Stimulated activated CD4-positive, alpha-beta T cell treated with anti-CD3 and anti-CD28 coated beads, TNF-alpha, amount 100 ng/mL, for 4 hours (primary cell): ENCODE data around the gene CACNA1A.

Source experiments
- DNase-seq, 3 experiments: peaks; one replicate each; pipeline ENCODE4 v3.0.0-alpha.2; 2020; ENCODE audit warnings: low read depth in 3 of 3

The CACNA1A gene

GRCh38 chr19:13314761-13315160, 191.5 kb downstream of the CACNA1A start:
- no peak for DNase-seq

GRCh38 chr19:13313875-13314274, 192.4 kb downstream of the CACNA1A start:
- DNase-seq, result no peak

DNA sequence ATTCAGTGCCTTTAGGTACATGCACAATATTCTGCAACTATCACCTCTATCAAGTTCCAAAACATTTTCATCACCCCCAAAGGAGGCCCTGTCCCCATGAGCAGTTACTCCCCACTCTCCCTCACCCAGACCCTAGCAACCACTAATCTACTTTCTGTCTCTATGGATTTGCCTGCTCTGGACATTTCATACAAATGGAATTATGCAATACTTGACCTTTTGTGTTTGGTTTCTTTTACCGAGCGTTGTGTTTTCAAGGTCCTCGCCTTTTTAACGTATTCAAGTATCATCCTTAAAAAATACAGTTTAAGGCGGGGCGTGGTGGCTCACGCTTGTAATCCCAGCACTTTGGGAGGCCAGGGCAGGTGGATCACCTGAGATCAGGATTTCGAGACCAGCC, 196.4 kb downstream of the CACNA1A start:
- DNase-seq, result no peak

DNA sequence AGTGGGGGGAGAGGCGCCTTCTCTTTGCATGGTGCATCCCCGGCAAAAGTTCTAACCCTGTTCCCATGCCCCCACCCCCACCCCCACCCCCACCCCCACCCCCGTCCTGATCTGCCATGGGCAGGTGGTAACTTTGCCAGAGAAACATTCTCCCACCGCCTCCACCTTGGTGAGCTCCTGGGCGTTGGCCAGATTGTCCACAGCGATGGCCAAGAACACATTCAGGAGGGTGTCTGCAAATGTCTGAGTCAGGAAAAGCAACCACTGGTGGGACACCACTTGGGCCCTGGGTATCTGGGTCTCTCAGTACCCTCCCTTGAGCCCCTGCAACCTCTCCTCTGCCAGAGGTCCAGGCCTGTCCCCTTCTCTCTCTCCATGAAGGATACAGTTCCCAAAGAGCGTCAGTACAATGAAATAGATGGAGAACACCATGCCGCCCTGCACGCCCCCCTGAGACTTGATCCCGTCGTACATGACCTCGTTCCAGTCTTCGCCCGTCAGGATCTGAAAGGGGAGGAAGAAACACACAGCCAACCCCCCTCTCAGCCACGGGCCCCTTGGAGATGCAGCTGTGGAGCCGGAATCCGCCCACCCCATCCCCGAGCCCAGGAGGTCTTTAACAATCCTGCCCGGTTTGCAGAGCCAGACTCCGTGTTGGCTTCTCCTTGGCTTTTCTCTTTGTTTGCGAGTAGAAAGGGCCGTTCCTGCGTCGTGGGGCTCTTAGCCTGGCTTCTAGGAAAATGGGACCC, 202.7 kb downstream of the CACNA1A start:
- no peak for DNase-seq

DNA sequence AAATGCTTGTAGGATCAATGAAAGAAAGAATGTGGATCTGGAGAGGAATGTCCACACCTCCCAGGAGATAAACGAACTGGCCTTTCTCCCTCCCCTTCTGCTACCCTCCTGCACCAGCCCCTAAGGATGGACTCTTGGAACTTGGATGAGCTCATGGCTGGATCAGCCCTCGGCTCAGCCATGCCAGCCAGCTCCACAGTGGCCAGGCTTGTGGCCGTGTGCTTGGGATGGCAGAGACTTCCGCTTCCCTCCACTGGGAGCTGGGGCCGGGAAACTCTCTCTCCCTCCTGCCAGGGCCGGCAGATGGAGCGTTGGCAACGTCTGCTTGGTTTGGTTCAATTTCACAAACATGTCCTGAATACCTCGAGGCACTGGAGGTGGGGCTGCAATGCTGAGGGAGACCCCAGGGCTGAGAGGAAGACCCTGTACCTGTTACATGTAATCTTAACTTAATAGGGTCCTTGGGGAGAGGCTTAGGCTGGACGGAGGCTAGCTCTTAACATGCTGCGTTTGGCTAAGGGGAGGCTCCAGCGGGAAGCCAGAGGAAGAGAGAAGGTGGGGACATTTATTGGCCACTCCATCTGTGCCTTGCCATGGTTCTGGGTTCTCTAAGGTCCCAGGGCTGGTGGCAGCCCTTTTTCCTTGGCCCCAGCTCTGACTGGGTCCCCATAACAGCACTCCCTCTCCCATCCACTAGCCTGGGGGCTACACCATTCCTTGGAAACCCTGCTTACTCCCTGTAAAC, 203.6 kb downstream of the CACNA1A start:
- DNase-seq, result no peak

DNA sequence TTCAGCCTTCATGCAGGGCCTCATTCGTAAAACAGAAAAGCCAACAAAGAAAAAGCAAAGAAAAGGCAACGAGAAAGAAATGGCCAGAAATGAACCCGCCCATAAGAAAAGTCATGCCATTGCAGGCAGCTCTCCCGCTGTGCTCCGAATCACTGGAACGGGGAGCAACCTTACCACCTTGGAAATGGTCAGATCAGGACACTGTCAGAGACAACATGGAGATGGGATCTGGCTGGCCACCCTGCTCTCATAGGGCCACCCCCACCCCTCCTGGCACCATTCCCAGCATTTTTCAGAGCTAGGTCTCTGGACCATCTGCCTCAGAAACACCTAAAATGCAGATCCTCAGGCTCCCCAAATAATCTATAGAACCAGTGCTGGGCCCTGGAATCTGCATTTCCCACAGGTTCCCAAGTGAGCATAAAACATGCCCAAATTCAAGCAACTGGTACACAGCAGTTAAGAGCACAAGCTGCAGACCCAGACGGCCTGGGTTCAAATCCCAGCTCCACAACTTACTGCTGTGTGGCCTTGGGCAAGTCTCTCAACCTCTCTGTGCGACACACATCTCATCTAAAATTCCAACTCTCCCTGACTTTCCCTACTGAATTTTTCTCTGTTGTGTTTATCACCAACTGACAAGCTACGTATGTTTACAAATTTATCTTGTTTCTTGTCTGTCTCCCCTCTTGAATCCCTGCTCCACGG, 204.5 kb downstream of the CACNA1A start:
- DNase-seq, result no peak

- DNase-seq, result no peak
Measured at GRCh38 chr19:13300421-13301030, 205.8 kb downstream of the CACNA1A start.

GRCh38 chr19:13299838-13300237, 206.4 kb downstream of the CACNA1A start:
- DNase-seq, result no peak

DNA sequence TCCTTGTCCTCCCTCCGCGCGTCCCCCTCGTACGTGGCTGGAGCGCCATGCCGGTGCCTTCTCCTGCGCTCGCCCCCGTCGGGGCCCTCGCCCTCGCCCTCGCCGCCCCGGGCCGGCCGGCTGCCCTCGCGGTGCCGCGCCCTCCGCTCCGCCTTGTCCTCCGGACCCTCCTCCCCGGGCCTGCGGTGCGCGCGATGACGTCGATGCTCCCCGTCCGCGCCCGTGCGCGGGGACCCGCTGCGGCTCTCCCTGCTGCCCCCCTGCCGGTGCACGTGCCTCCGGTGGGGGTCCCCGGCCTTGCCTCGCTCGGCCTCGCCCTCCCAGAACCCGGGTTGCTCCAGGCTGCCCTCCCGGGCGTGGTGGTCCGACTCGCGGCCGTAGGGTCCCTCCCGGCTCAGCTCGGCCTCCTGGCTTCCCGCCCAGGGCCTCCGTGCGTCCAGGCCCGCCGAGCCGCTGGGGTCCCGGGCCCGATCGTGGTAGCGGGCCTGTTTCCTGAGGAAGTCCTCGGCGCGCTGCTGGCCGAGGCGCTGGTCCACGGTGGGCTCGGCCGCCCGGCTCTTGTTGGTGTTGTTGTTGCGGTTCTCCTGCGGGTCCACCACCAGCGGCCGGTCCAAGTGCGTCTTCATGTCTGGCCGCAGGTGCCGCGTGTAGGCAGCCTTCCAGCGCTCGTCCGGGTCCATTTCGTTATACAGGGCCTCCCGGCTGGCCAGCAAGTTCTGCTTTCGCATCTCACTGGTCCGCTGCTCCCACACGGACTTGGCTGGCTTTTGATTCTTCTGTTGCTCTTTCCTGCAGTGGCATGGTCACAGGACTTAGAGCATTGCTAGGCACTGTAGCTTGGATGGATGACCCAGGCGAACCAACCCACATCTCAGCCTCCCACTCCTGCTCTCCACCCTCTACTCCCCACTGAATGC, 207.5 kb downstream of the CACNA1A start:
- no peak for DNase-seq

DNA sequence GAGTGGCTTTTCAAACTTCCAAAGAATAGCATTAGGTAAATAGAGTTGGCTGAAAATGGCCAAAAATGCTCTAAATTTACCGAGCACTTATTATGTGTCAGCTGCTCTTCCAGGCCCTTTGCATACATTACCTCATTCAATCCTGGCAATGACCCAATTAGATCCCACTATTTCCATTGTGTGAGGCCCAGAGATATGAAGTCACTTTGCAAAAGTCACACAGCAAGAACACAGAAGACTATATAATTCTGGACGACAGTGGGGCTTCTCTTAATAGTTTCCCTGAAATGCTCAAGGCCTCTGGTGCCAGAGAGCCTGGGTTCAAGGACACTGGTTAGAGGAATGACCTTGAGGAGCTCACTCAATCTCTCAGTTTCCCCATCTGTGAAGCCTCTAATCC, 209.3 kb downstream of the CACNA1A start:
- DNase-seq, result no peak

- no peak for DNase-seq
Measured at GRCh38 chr19:13294812-13295567, 211.3 kb downstream of the CACNA1A start.

- no peak for DNase-seq
Measured at GRCh38 chr19:13291913-13292312, 214.4 kb downstream of the CACNA1A start.

DNA sequence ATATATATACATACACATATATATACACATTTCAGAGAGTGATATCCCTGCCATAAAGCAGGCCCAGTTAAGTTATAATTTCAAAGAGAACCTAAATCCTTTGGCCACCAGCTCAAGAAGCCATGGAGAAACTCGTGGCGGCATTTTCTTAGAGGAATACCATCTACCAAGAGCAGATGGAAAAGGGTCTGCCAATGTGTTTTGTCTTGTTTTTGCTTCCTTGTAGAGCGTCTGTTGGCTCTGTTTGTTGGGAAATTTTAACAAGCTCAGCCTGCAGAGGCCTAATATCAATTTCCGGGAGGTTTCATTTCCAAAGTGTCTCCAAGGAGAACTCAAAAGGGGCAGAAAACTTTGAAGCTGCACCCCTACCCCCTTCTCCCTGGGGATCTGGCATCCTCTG, 215.5 kb downstream of the CACNA1A start:
- DNase-seq, result no peak

DNA sequence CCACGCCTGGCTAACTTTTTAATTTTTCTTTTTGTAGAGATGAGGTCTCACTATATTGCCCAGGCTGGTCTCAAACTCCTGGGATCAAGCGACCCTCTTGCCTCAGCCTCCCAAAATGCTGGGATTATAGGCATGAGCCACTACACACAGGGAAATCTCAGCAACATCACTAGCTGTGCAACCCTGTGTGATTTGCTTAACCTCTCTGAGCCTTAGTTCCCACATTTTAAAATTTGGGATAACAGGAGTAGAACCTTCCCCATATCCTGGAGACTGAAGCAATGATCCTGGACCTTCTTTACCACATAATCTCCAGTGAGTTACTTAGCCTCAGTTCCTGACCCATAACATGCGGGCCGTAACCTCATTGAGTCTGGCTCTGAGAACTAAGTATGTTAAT, 217.0 kb downstream of the CACNA1A start:
- no peak for DNase-seq

DNA sequence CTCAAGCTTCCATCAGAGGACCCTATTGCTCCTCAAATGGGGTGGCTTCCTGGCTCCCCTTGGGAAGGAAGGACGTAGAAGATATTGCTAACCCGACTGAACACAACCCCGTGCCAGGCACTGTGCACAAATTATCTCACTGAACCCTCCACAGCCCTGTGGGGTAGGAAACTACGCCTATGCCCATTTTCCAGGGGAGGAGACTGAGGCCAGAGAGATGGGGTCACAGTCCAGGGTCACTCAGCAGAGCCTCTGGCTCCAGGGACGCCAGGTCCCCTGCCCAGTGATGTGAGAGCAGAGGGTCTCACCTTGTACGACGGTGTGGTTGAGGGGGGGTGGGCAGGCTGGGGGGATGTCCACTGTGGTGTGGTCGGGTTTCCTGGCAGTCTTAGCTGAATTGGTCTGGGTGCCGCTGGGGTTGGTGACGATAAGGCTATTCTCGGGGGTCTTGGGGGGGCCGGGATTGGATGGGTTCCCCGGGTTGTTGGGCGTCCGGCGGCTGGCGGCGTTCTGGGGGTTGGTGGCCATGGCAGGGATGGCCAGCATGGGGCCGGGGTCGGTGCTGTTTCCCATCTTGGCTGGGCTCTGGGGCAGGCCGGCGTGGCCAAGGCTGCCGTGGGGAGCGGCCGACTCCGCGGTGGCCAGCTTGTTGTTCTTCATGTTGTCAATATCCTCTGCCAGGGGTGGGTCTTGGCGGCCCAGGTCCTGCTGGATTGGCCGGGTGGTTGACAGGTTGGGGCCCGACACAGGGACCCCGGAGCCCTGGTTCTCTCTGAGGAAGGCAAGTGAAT, 219.9 kb downstream of the CACNA1A start:
- no peak for DNase-seq

DNA sequence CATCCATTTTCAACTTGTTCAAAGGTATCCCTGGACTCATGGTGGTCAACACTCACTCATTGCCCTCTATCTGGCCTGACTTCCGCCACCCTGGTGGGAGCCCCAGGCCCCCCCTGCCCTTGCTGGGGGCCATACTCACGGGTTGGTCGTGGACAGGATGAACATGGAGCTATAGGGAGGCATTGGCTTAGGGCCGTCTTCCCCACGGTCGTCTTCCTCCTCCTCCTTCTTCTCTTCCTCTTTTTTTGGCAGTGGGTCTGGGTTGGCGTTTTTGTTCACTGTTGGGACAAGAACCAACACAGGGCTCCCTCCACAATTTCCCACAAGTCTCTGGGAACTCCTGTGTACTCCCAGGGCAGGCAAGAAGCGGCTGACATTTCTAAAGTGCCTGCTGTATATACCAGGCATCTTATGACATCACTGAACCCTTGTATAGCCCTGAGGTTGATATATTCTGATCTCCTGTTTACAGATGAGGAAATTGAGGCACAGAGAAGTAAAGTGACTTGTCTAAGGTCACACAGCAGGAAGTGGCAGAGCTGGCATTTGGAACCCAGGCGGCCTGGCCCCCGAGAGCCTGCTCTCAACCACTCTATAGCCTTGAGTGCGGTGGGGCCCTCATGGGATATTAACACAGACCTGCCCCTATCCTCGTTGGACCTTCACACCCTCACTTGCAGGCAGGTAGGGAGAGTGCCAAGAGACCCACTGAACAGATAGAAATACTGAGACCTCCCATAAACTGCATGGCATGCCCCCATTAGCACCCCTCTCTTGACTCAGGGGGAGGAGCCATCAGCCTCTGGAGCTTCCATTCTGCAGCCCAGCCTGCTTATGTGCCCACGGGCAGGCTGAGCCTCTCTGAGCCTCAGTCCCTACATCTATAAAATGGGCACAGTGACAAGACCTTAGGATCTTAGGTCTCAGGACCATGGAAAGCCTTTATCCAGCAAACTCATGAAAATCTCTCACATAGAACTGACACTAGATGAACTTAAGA, 221.1 kb downstream of the CACNA1A start:
- no peak for DNase-seq

DNA sequence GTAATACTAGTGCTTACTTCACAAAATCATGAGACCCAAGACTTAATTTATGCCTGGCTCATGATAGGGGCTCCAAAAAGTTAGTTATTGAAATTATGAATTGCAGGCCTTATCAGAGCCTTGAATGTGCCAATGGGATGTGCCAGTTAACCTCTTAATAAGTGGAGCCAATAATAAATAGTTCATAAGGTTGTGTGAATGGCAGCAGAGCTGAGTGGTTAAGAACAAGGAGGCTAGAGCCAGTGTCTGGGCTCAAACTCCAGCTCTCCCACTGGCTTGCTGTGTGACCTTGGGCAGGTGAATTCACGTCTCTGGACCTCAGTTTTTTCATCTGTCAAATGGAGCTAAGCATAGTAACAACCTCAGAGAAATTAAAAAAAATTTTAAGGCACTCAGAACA, 222.4 kb downstream of the CACNA1A start:
- DNase-seq, result no peak

DNA sequence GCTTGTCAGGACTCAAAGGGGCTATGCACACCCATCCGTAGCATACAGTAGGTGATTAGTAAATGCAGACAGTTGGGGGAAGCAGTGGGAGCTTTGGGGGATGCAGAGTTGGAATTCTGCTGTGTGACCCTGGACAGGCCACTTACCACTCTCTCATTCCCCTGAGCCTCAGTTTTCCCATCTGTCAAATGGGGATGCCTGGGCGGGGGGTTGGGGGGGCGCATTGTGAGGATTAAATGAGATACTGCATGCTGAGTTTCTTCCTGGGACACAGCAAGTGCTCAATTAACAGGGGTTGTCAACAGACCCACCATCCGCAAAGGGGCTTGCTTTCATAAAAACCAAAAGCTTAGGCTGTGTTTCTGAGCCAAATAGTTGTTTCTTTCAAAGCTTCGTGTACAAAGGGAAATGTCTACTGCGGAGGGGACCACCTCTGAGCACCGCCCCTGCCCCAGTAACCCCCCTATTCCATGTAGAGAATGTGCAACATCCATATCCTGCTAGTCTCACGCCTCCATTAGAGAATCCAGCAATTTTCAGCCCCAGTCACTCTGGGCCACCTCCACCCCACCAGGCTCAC, 223.7 kb downstream of the CACNA1A start:
- DNase-seq, result no peak
